Astrocyte (in vitro differentiated cells and primary cell): Measurements from ENCODE around the gene CDCP1.

ENCODE experiments used
- EZH2 ChIP-seq: IDR thresholded peaks from 2 replicates; pipeline ENCODE4 v1.6.1; 2012; ENCODE audit warnings: mild to moderate bottlenecking, low read length, inconsistent platforms; ENCODE audit not compliant: insufficient read depth
- TF ChIP-seq, protein P1 (sequence below): IDR thresholded peaks from 2 replicates; pipeline ENCODE4 v1.5.1; 2011; ENCODE audit warnings: low read depth, mild to moderate bottlenecking, inconsistent platforms, low read length, moderate library complexity; ENCODE audit not compliant: insufficient read depth

DNA sequence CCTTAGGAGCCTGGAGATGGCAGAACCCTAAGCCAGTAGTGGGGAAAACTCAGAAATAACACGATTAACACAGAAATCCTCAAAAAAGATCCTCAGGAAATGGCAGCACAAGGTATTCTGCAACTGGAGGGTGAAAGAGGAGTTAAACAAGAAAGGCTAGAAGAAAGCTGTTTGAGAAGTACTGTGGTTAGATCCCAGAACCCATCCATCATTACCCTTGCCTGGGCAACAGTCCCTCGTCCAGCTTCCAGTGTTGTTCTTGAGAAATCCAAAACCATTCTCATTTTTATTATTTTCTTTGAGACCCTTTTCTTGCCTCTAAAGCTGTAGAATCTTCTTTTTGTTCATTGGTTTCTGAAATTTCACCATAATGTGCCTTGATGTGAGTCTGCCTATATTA, 2.7 kb upstream of the CDCP1 start:
- TF ChIP-seq, protein P1, sequence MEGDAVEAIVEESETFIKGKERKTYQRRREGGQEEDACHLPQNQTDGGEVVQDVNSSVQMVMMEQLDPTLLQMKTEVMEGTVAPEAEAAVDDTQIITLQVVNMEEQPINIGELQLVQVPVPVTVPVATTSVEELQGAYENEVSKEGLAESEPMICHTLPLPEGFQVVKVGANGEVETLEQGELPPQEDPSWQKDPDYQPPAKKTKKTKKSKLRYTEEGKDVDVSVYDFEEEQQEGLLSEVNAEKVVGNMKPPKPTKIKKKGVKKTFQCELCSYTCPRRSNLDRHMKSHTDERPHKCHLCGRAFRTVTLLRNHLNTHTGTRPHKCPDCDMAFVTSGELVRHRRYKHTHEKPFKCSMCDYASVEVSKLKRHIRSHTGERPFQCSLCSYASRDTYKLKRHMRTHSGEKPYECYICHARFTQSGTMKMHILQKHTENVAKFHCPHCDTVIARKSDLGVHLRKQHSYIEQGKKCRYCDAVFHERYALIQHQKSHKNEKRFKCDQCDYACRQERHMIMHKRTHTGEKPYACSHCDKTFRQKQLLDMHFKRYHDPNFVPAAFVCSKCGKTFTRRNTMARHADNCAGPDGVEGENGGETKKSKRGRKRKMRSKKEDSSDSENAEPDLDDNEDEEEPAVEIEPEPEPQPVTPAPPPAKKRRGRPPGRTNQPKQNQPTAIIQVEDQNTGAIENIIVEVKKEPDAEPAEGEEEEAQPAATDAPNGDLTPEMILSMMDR: no peak
- no peak for TF ChIP-seq EZH2
